ENCODE measurements around the gene STX7.

The STX7 gene

GRCh38 chr6:132494954-132495353, 18.0 kb downstream of the STX7 start:
- no peak overlapping the region for H3K9ac ChIP-seq
- H3K4me2 ChIP-seq: peak overlapping the region; percentile 60
- H3K4me3 ChIP-seq: peak overlapping the region; percentile 2; the same call in 1 of the 2 replicates
- H4K20me1 ChIP-seq: peaks cover 24% of the 10 kb centered on the region
- peaks cover 39% of the 10 kb centered on the region for H3K36me3 ChIP-seq
- peaks cover 37% of the 10 kb centered on the region for H3K4me1 ChIP-seq
- peaks cover 10% of the 10 kb centered on the region for H3K9me3 ChIP-seq
- TF ChIP-seq Cebpa-rat (IDR thresholded peaks at IDR 0.05): no peak
- no peaks in the 10 kb centered on the region for H3K27me3 ChIP-seq
- H3K27ac ChIP-seq: peak overlapping the region; percentile 45

- TF ChIP-seq Cebpa-rat (IDR thresholded peaks at IDR 0.05): no peak
- no peak overlapping the region for H3K27ac ChIP-seq
- no peak overlapping the region for H3K4me3 ChIP-seq
- no peaks in the 10 kb centered on the region for H3K27me3 ChIP-seq
- peaks cover 24% of the 10 kb centered on the region for H4K20me1 ChIP-seq
- no peak overlapping the region for H3K9ac ChIP-seq
- H3K9me3 ChIP-seq: peaks cover 10% of the 10 kb centered on the region
- peaks cover 21% of the 10 kb centered on the region for H3K36me3 ChIP-seq
- H3K4me1 ChIP-seq: peaks cover 42% of the 10 kb centered on the region
- H3K4me2 ChIP-seq: no peak overlapping the region
These were observed 21.0 kb downstream of the STX7 start for GRCh38 chr6:132491881-132492280.

GRCh38 chr6:132491303-132491702, 21.6 kb downstream of the STX7 start:
- Histone ChIP-seq H3K9ac (no peak overlapping the region), H3K27me3 (no peaks in the 10 kb centered on the region), H3K9me3 (peaks cover 10% of the 10 kb centered on the region), H4K20me1 (peaks cover 24% of the 10 kb centered on the region), H3K27ac (no peak overlapping the region), H3K4me3 (no peak overlapping the region), H3K4me1 (peaks cover 37% of the 10 kb centered on the region), H3K36me3 (peaks cover 21% of the 10 kb centered on the region), H3K4me2 (no peak overlapping the region)
- no peak for TF ChIP-seq Cebpa-rat (IDR thresholded peaks at IDR 0.05)

- H3K4me1 ChIP-seq: peaks cover 31% of the 10 kb centered on the region
- peaks cover 10% of the 10 kb centered on the region for H3K9me3 ChIP-seq
- no peak overlapping the region for H3K9ac ChIP-seq
- H3K36me3 ChIP-seq: peaks cover 21% of the 10 kb centered on the region
- H3K27me3 ChIP-seq: no peaks in the 10 kb centered on the region
- TF ChIP-seq Cebpa-rat (IDR thresholded peaks at IDR 0.05): no peak
- H3K27ac ChIP-seq: no peak overlapping the region
- H4K20me1 ChIP-seq: peaks cover 24% of the 10 kb centered on the region
- H3K4me3 ChIP-seq: no peak overlapping the region
- H3K4me2 ChIP-seq: peak overlapping the region; percentile 57
These were observed 22.3 kb downstream of the STX7 start for GRCh38 chr6:132490478-132491204.

- H3K27ac ChIP-seq: no peak overlapping the region
These were observed 22.9 kb downstream of the STX7 start for GRCh38 chr6:132490024-132490423.

GRCh38 chr6:132489376-132489775, 23.5 kb downstream of the STX7 start:
- TF ChIP-seq Cebpa-rat (IDR thresholded peaks at IDR 0.05): no peak

More at GRCh38 chr6:132490024-132490423, 22.9 kb downstream of the STX7 start:
- Histone ChIP-seq H3K4me2 (peak overlapping the region; percentile 57), H3K4me1 (peaks cover 25% of the 10 kb centered on the region), H3K36me3 (peaks cover 21% of the 10 kb centered on the region), H3K4me3 (no peak overlapping the region), H3K9me3 (peaks cover 10% of the 10 kb centered on the region), H4K20me1 (peaks cover 26% of the 10 kb centered on the region), H3K9ac (no peak overlapping the region), H3K27me3 (no peaks in the 10 kb centered on the region)
- TF ChIP-seq Cebpa-rat (IDR thresholded peaks at IDR 0.05): no peak

GRCh38 chr6:132487762-132488161, 25.2 kb downstream of the STX7 start:
- Histone ChIP-seq H4K20me1 (peaks cover 31% of the 10 kb centered on the region), H3K9ac (no peak overlapping the region), H3K27ac (no peak overlapping the region), H3K36me3 (peaks cover 9% of the 10 kb centered on the region), H3K4me1 (peaks cover 20% of the 10 kb centered on the region), H3K9me3 (no peaks in the 10 kb centered on the region; the same call in 1 of the 2 replicates), H3K4me3 (no peak overlapping the region), H3K27me3 (no peaks in the 10 kb centered on the region), H3K4me2 (no peak overlapping the region)
- no peak for TF ChIP-seq Cebpa-rat (IDR thresholded peaks at IDR 0.05)

More at GRCh38 chr6:132489376-132489775, 23.5 kb downstream of the STX7 start:
- no peak overlapping the region for H3K4me3 ChIP-seq
- no peak overlapping the region for H3K27ac ChIP-seq
- peaks cover 21% of the 10 kb centered on the region for H3K4me1 ChIP-seq
- H3K27me3 ChIP-seq: no peaks in the 10 kb centered on the region
- H3K9ac ChIP-seq: no peak overlapping the region
- H3K4me2 ChIP-seq: peak overlapping the region; percentile 57
- H3K36me3 ChIP-seq: peaks cover 21% of the 10 kb centered on the region
- peaks cover 29% of the 10 kb centered on the region for H4K20me1 ChIP-seq
- peaks cover 10% of the 10 kb centered on the region for H3K9me3 ChIP-seq

- no peak overlapping the region for H3K27ac ChIP-seq
- H3K4me2 ChIP-seq: no peak overlapping the region
- no peak overlapping the region for H3K4me3 ChIP-seq
- TF ChIP-seq Cebpa-rat (IDR thresholded peaks at IDR 0.05): no peak
- no peaks in the 10 kb centered on the region for H3K27me3 ChIP-seq
- H3K9ac ChIP-seq: peak overlapping the region; percentile 9; the same call in 1 of the 2 replicates
- no peaks in the 10 kb centered on the region for H3K9me3 ChIP-seq
- H3K4me1 ChIP-seq: peaks cover 27% of the 10 kb centered on the region
- H4K20me1 ChIP-seq: peaks cover 14% of the 10 kb centered on the region
- peaks cover 4% of the 10 kb centered on the region; the same call in 1 of the 2 replicates for H3K36me3 ChIP-seq
These were observed 28.3 kb downstream of the STX7 start for GRCh38 chr6:132484680-132485018.

- Histone ChIP-seq H3K27me3 (no peaks in the 10 kb centered on the region), H3K9ac (peak overlapping the region; percentile 9; the same call in 1 of the 2 replicates), H3K9me3 (no peaks in the 10 kb centered on the region), H4K20me1 (peaks cover 14% of the 10 kb centered on the region), H3K4me1 (peaks cover 24% of the 10 kb centered on the region), H3K4me2 (no peak overlapping the region), H3K4me3 (no peak overlapping the region), H3K36me3 (peaks cover 4% of the 10 kb centered on the region; the same call in 1 of the 2 replicates), H3K27ac (no peak overlapping the region)
- TF ChIP-seq Cebpa-rat (IDR thresholded peaks at IDR 0.05): no peak
These were observed 28.9 kb downstream of the STX7 start for GRCh38 chr6:132483779-132484679.

- Histone ChIP-seq H3K27ac (no peak overlapping the region), H3K9me3 (no peaks in the 10 kb centered on the region), H3K9ac (no peak overlapping the region), H4K20me1 (peaks cover 14% of the 10 kb centered on the region), H3K4me2 (no peak overlapping the region), H3K36me3 (no peaks in the 10 kb centered on the region), H3K4me1 (peaks cover 24% of the 10 kb centered on the region), H3K4me3 (no peak overlapping the region), H3K27me3 (no peaks in the 10 kb centered on the region)
- TF ChIP-seq Cebpa-rat (IDR thresholded peaks at IDR 0.05): no peak
These were observed 30.3 kb downstream of the STX7 start for GRCh38 chr6:132482581-132482980.

Measured in BLaER1 (cell line).